CD14-positive monocyte (primary cell): ENCODE measurements around the gene OR2V1. TPM values are rescaled to one million over a fixed set of nuclear protein-coding genes. Genes with fewer than 3 reads are reported as not detected.
A peak's percentile ranks its signal among the peaks of the same experiment; 100 is the strongest.

Source experiments
- DNase-seq, 3 donors: peaks; one replicate each; pipeline ENCODE4 v3.0.0-alpha.2; 2011 to 2022
- H2AFZ ChIP-seq: 2 replicates; pipeline ENCODE4 v1.6.0; 2012; ENCODE audit warnings: mild to moderate bottlenecking, low read depth, low read length, inconsistent platforms; ENCODE audit not compliant: insufficient read depth, poor library complexity, severe bottlenecking
- H3K27ac ChIP-seq, 2 donors: 1 replicate in 1 of 2; 2 replicates in 1 of 2; pipeline ENCODE4 v1.5.1; 2012 to 2013; ENCODE audit warnings: low read length in 2 of 2, control low read depth in 1 of 2, inconsistent platforms in 1 of 2, low read depth in 1 of 2, mild to moderate bottlenecking in 1 of 2
- H3K27me3 ChIP-seq, 2 donors: one replicate each; pipeline versions ENCODE4 v1.6.0 to v1.6.1; 2011 to 2013; ENCODE audit warnings: low read length in 2 of 2; ENCODE audit not compliant: control insufficient read depth in 2 of 2, insufficient read depth in 2 of 2
- H3K36me3 ChIP-seq, 2 donors: replicated peaks in 1 of 2; 1 replicate in 1 of 2; 2 replicates in 1 of 2; pipeline versions ENCODE4 v1.5.1 to v1.6.1; 2012 to 2013; ENCODE audit warnings: low read length in 2 of 2, control low read depth in 1 of 2, inconsistent platforms in 1 of 2, mild to moderate bottlenecking in 1 of 2; ENCODE audit not compliant: insufficient read depth in 2 of 2, control insufficient read depth in 1 of 2
- H3K4me1 ChIP-seq, 2 donors: 1 replicate in 1 of 2; 2 replicates in 1 of 2; pipeline versions ENCODE4 v1.5.1 to v1.6.1; 2012 to 2013; ENCODE audit warnings: low read length in 2 of 2, control low read depth in 1 of 2, inconsistent platforms in 1 of 2, mild to moderate bottlenecking in 1 of 2, moderate library complexity in 1 of 2; ENCODE audit not compliant: insufficient read depth in 2 of 2, control insufficient read depth in 1 of 2
- H3K4me2 ChIP-seq: replicated peaks from 2 replicates; pipeline ENCODE3; 2012; ENCODE audit warnings: low read length, moderate library complexity, mild to moderate bottlenecking; ENCODE audit not compliant: poor library complexity, severe bottlenecking; ENCODE audit errors: extremely low read depth
- H3K4me3 ChIP-seq, 3 experiments: fragments of 200-600 bp in 1 of 3; sonication (generic) in 1 of 3; replicated peaks in 1 of 3; 1 replicate in 2 of 3; 2 replicates in 1 of 3; pipeline ENCODE4 v1.5.1; 2011 to 2013; ENCODE audit warnings: low read length in 3 of 3, mild to moderate bottlenecking in 3 of 3, control low read depth in 2 of 3, low read depth in 2 of 3, inconsistent platforms in 1 of 3, moderate library complexity in 1 of 3
- H3K79me2 ChIP-seq: 2 replicates; pipeline ENCODE4 v1.6.0; 2012; ENCODE audit warnings: mild to moderate bottlenecking, control low read depth, inconsistent platforms, low read length, moderate library complexity; ENCODE audit not compliant: insufficient read depth
- H3K9ac ChIP-seq: 2 replicates; pipeline ENCODE4 v1.6.0; 2017; ENCODE audit warnings: low read length, mild to moderate bottlenecking; ENCODE audit not compliant: insufficient read depth, poor library complexity, severe bottlenecking
- H3K9me3 ChIP-seq, 2 donors: replicated peaks in 1 of 2; 1 replicate in 1 of 2; 2 replicates in 1 of 2; pipeline versions ENCODE4 v1.5.1 to v1.6.1; 2012 to 2013; ENCODE audit warnings: low read length in 2 of 2, control low read depth in 1 of 2; ENCODE audit not compliant: control insufficient read depth in 1 of 2, insufficient read depth in 1 of 2
- H4K20me1 ChIP-seq: 2 replicates; pipeline ENCODE4 v1.6.0; 2012; ENCODE audit warnings: mild to moderate bottlenecking, low read length, control low read depth, moderate library complexity; ENCODE audit not compliant: insufficient read depth
- H3K27ac Mint-ChIP-seq, 7 donors: one replicate each; pipeline ENCODE4 v1.8.0; 2020; ENCODE audit warnings: mild to moderate bottlenecking in 7 of 7, mixed read lengths in 7 of 7, moderate library complexity in 6 of 7, inconsistent platforms in 2 of 7
- H3K27me3 Mint-ChIP-seq, 3 donors: one replicate each; pipeline ENCODE4 v1.8.0; 2021 to 2022; ENCODE audit warnings: low read depth in 3 of 3, mild to moderate bottlenecking in 3 of 3, mixed read lengths in 3 of 3, moderate library complexity in 3 of 3, inconsistent platforms in 1 of 3
- H3K36me3 Mint-ChIP-seq, 2 donors: one replicate each; pipeline ENCODE4 v1.8.0; 2020; ENCODE audit warnings: mixed read lengths in 2 of 2, inconsistent platforms in 1 of 2, mild to moderate bottlenecking in 1 of 2
- H3K4me1 Mint-ChIP-seq: one replicate; pipeline ENCODE4 v1.8.0; 2020; ENCODE audit warnings: mild to moderate bottlenecking, mixed read lengths
- H3K4me3 Mint-ChIP-seq, 2 donors: one replicate each; pipeline ENCODE4 v1.8.0; 2020; ENCODE audit warnings: mild to moderate bottlenecking in 2 of 2, mixed read lengths in 2 of 2, moderate library complexity in 1 of 2
- H3K9me3 Mint-ChIP-seq, 7 donors: one replicate each; pipeline ENCODE4 v1.8.0; 2020 to 2022; ENCODE audit warnings: mixed read lengths in 7 of 7, mild to moderate bottlenecking in 6 of 7, moderate library complexity in 6 of 7, inconsistent platforms in 2 of 7
- WGBS: methylation state at CpG from one replicate; pipeline ENCODE4 v1.1.5; 2013; ENCODE audit warnings: missing lambda C conversion rate; ENCODE audit not compliant: insufficient coverage; 5-methylcytosine and 5-hydroxymethylcytosine counted together
- intact Hi-C, 2 donors: fragments of 100-400 bp; cut with micrococcal nuclease; formaldehyde crosslinking; loops; one replicate each; pipeline versions ENCODE4 v1.15.0 to v1.15.1; 2023
- polyA plus RNA-seq, 3 donors: library from polyadenylated mRNA; depleted of rRNA in 1 of 3; unstranded in 2 of 3; stranded (reverse) in 1 of 3; fragments of 300-500 nt in 2 of 3; fragments of >200 nt in 1 of 3; fragmentation: Illumina TruSeq in 2 of 3; gene quantifications; 1 replicate in 2 of 3; 2 replicates in 1 of 3; pipeline ENCODE4 v1.2.3, GENCODE V29; 2012 to 2021
- TF ChIP-seq, protein P1 (sequence below): fragments of 200-600 bp; IDR thresholded peaks from one replicate; pipeline ENCODE4 v1.8.0; 2022; ENCODE audit warnings: antibody characterized with exemption, mild to moderate bottlenecking

OR2V1 gene
- polyA plus RNA-seq, 3 donors, result not detected

DNA sequence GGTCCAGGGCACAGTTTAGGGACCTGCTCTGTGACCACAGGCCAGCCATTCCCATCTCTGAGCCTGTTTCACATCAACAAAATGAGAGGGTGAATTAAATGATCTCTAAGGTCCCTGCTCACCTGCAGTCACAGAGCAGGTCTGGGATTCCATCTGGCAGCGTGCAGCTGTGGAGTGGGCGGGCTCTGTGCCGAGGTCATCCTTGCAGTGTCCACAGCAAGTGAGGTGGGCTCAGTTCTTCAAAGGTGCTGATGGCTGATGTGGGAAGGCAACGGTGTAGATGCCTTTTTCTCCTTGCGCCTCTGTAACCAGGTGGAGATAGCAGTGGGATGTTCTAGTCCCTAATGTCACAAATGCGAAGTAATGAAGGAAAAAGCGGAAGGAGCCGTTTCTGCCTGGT is 11.9 kb downstream of the OR2V1 start:
- H3K27ac Mint-ChIP-seq, result peak overlapping the region in 1 of 7 donors; percentile 56
- no peak overlapping the region for H3K27ac ChIP-seq
- no peak overlapping the region for H3K4me2 ChIP-seq
- no peak overlapping the region for H3K9ac ChIP-seq
- H2AFZ ChIP-seq, result no peak overlapping the region
- peaks cover 16 to 52% of the 10 kb centered on the region in 2 donors for H3K27me3 ChIP-seq
- peaks cover 0 to 1% of the 10 kb centered on the region in 2 donors for H3K36me3 Mint-ChIP-seq
- no peak overlapping the region for H3K4me3 ChIP-seq
- peaks cover 9 to 11% of the 10 kb centered on the region in 2 donors for H3K4me1 ChIP-seq
- H3K9me3 ChIP-seq, result peaks cover 11 to 15% of the 10 kb centered on the region in 2 donors
- peaks cover 44 to 67% (median 63%) of the 10 kb centered on the region in 3 donors for H3K27me3 Mint-ChIP-seq
- H4K20me1 ChIP-seq, result no peaks in the 10 kb centered on the region
- TF ChIP-seq, protein P1, sequence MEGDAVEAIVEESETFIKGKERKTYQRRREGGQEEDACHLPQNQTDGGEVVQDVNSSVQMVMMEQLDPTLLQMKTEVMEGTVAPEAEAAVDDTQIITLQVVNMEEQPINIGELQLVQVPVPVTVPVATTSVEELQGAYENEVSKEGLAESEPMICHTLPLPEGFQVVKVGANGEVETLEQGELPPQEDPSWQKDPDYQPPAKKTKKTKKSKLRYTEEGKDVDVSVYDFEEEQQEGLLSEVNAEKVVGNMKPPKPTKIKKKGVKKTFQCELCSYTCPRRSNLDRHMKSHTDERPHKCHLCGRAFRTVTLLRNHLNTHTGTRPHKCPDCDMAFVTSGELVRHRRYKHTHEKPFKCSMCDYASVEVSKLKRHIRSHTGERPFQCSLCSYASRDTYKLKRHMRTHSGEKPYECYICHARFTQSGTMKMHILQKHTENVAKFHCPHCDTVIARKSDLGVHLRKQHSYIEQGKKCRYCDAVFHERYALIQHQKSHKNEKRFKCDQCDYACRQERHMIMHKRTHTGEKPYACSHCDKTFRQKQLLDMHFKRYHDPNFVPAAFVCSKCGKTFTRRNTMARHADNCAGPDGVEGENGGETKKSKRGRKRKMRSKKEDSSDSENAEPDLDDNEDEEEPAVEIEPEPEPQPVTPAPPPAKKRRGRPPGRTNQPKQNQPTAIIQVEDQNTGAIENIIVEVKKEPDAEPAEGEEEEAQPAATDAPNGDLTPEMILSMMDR, result no peak
- H3K9me3 Mint-ChIP-seq, result peaks cover 0 to 18% (median 11%) of the 10 kb centered on the region in 7 donors
- H3K4me1 Mint-ChIP-seq, result peaks cover 4% of the 10 kb centered on the region
- H3K4me3 Mint-ChIP-seq, result peak overlapping the region in 1 of 2 donors; percentile 12
- no peaks in the 10 kb centered on the region for H3K36me3 ChIP-seq
- no peak for DNase-seq
- H3K79me2 ChIP-seq, result no peaks in the 10 kb centered on the region
- intact Hi-C loops, result no loop called here
- WGBS, result 93% methylated on average over 8 of the region's 8 CpGs

DNA sequence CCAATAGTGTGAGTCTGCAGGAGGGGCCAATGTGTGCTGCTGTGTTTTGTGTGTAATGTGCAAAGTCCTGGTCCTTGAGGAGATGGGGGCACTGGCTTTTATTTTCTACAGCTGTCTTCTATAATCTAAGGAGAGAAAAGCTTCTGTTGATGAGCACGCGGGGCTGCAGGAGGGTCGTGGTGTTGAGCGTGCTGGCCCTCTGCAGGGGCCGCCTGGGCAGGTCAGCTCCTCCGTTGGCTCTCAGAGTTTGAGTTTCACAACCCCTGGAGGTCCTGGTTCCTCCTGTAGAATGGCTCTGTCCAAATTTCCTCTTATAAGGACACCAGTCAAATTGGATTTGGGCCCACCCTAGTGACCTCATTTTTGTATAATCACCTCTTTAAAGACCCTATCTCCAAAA is 12.6 kb downstream of the OR2V1 start:
- Mint-ChIP-seq H3K9me3 (peaks cover 0 to 18% (median 14%) of the 10 kb centered on the region in 7 donors), H3K27ac (no peak overlapping the region), H3K4me1 (peaks cover 4% of the 10 kb centered on the region), H3K36me3 (peaks cover 0 to 1% of the 10 kb centered on the region in 2 donors), H3K4me3 (peak overlapping the region in 1 of 2 donors; percentile 1), H3K27me3 (peaks cover 47 to 70% (median 68%) of the 10 kb centered on the region in 3 donors)
- intact Hi-C loops, result no loop called here
- no peak overlapping the region for H3K9ac ChIP-seq
- peaks cover 11 to 18% of the 10 kb centered on the region in 2 donors for H3K9me3 ChIP-seq
- no peak for DNase-seq
- H3K79me2 ChIP-seq, result no peaks in the 10 kb centered on the region
- H2AFZ ChIP-seq, result no peak overlapping the region
- no peak overlapping the region for H3K4me2 ChIP-seq
- no CpG with 5 or more reads among the region's 6 CpGs for WGBS
- peaks cover 16 to 56% of the 10 kb centered on the region in 2 donors for H3K27me3 ChIP-seq
- H3K36me3 ChIP-seq, result no peaks in the 10 kb centered on the region
- no peak overlapping the region for H3K27ac ChIP-seq
- H4K20me1 ChIP-seq, result no peaks in the 10 kb centered on the region
- TF ChIP-seq, protein P1, result no peak
- peaks cover 9 to 11% of the 10 kb centered on the region in 2 donors for H3K4me1 ChIP-seq
- no peak overlapping the region for H3K4me3 ChIP-seq
